CMK (cell line): ENCODE results near the gene ABHD12.

Experiments used
- DNase-seq: peaks from one replicate; pipeline ENCODE4 v3.0.0-alpha.2; 2010; ENCODE audit warnings: low read depth

ABHD12 gene

DNA sequence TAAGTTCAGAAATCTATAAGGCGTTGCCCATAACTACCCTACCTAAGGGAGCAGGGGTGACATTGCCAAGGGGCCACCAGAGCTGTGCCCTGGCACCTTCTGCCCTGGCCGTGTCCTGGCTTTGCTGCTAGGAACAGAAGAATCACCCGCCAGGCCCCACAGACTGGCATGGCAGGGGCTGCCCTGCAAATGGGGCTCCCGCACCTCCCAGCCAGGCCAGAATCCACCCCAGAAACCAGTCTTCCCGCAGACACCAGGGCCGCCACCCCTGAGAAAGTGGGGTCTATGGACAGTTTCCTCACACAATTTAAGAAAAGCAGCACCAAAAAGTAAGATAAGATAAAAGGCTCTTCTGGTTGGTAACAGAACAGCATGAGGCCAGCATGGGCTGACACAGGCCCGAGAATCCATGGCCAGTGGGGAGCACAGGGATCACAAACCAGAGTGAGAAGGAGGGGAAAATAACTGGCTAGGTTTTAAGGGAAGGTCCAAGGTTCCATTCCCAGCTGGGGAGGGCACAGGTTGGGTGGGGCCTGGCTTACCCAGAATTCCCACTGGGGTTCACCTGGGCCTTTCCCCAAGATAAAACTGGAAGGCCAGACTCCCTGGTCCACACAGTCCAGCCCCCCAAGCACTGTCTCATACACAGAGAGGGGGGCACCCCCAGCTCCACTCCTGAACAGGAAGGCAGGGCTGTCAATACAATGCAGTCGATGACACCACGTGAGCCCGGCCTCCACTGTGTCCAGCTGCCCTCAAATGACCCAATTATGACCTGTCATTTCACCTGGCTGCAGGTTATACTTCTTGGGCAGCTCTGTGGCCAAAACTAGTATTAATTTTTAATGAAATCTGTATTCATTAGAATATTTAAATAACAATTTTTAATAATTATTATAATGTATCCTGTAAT, 83.4 kb downstream of the ABHD12 start:
- DNase-seq: no peak

DNA sequence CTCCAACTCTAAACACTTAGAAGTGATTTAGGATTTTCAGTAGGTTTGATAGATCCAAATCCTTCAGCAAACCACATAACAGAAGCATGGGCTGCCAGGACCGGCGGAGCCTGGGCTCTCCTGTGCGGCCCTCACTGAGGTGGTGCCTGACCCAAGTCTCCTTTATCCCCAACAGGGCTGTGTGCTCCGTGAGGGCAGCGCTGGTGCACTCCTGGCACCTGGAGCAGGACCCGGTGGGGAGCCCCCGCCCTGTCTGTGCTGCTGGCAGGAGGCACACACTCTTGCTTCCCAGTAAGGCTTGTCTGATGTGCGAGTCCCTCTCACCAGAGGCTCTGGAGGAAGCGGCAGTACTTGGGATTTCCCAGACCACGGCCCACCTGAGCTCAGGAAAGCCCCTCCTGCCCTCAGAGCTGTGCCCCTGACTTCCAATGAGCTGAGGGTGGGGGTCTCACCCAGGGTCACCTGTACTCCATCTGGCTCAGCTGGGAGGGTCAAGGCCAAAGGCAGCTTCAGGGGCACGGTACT, 86.5 kb downstream of the ABHD12 start:
- DNase-seq: no peak

DNA sequence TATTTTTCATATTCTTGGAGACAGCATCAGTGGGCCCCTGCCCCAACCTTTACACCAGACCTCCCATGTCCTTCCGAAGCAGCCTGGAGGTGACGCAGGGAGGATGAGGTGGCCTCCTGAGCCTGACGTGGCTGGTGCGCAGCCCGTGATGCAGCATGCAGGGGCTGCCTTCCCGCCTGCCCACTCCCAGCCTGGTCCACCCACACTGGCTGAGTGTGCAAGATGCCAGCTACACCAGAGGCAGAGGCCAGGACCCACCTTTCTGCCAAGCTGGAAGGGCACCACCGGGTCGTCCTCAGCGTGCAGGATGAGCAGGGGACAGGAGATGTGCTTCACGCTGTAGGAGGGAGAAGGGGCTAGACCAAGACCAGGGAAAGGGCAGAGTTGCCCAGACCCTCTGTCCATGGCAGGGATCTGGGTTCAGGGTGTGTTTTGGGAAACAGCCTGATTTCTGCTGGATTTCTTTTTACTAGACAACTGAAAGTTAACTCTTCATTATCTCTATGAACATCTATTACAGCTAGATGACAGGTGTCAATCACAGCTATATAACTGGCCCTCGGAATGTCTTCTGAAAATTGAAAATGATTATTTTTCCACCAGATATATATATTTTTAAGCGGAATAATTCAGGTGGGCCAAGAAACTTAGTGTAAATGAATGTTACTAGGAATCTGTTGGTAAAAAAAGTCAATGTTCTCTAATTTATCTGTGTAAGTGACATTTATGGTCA, 87.2 kb downstream of the ABHD12 start:
- no peak for DNase-seq

DNA sequence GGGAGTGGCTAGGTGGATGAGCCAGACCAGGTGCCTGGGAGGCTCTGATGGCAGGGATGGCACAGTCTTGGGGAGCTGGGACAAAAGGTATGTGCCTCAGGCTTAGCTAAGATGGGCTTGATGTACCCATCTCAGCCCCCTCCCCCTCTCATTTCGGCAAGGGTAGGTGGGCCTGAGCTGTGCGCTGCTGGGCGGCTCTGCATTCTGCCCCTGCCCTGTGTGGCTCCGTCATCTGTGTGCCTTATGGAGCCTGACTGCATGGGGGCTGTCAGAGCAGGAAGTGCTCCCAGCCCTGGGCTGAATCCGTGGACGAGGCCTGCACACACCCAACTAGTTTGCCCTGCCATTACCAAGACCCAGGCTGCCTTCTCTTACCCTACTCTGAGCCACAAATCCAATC, 88.0 kb downstream of the ABHD12 start:
- DNase-seq: no peak

DNA sequence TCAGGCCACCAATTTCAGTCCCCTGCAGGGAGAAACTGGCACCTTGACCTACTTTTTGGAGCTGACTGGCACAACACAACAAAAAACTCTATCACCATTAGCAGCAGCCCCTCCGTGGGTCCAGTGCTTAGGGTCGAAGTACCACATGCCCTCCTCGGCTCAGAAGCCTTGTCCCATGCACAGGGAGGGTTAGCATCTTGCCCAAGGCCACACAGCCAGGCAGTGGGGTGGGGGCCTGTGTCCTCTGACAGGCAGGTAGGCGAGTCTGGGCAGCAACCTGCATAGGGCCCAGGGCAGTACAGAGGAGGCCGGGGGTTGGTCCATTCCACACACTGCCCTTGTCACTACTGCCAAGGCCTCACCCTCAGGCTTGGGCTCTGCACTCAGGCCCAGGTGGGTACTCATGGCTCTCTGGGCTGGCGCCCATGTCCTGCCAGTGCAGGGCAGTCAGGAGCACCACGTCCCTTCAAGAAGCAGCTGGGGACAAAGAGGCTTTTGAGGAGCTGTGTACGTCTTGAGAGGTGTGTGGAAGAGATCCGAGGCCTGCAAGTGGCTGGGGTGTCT, 89.2 kb downstream of the ABHD12 start:
- no peak for DNase-seq

DNA sequence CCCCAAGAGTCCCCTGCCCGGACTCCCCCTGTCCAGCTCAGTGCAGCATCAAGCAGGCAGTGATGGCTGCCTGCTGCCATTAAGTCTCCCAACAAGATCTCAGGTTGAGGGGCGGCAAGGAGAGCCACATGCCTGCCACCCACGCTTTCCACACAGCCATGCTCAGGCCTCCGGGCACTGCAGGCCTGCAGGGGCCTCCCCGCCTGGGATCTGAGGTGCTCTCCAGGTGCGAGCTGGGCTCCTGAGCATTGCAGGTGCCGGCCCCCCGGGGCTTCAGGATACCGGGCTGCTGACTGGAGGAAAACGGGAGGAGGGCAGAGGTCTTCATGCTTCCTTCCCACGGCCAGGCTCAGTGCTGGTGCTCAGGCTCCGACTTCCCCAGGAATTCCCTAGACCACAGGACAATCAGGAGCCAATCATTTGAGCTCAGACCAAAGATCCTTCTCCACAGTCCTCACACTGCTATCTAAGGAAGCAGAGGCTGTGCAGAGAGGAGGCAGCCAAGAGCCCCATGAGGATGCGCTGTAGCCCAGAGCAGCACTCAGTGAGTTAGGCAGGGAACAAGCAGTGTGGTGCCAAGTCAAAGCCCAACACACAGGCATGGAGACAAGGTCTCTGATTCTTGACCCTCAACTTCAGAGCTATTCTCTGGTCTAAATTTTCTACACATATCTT, 90.0 kb downstream of the ABHD12 start:
- no peak for DNase-seq

DNA sequence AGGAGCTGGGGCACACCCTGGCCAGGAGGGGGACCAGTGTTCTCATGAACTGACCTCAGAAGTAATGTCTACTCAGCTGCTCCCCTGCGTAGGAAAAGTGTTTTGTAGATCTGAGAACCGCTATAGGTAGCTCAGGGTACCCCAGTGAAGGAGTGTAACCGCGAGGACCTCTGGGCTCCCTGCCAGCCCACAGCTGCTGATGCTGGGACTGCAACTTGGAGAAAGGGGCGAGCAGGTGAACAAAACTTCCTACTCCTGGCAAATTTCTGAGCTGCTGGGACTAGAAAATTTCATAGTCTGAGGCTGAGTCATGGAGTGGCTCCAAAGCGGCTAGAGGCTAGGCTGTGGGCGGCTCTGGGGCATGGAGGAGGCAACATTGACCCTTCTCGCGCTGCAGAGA, 90.8 kb downstream of the ABHD12 start:
- DNase-seq: no peak

DNA sequence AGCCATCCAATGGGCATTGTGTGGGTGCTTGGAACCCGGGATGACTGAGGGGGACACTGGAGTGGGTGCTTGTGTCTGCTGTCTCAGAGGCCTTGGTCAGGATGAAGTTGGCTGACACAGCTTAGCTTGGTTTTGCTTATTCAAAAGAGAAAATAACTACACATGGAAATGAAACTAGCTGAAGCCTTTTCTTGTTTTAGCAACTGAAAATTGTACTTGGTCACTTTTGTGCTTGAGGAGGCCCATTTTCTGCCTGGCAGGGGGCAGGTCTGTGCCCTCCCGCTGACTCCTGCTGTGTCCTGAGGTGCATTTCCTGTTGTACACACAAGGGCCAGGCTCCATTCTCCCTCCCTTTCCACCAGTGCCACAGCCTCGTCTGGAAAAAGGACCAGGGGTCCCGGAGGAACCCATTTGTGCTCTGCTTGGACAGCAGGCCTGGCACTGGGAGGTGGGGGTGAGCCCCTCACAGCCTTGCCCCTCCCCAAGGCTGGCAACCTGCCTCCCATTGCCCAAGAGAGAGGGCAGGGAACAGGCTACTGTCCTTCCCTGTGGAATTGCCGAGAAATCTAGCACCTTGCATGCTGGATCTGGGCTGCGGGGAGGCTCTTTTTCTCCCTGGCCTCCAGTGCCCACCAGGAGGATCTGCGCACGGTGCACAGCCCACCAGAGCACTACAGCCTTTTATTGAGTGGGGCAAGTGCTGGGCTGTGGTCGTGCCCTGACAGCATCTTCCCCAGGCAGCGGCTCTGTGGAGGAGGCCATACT, 93.3 kb downstream of the ABHD12 start:
- DNase-seq: no peak

DNA sequence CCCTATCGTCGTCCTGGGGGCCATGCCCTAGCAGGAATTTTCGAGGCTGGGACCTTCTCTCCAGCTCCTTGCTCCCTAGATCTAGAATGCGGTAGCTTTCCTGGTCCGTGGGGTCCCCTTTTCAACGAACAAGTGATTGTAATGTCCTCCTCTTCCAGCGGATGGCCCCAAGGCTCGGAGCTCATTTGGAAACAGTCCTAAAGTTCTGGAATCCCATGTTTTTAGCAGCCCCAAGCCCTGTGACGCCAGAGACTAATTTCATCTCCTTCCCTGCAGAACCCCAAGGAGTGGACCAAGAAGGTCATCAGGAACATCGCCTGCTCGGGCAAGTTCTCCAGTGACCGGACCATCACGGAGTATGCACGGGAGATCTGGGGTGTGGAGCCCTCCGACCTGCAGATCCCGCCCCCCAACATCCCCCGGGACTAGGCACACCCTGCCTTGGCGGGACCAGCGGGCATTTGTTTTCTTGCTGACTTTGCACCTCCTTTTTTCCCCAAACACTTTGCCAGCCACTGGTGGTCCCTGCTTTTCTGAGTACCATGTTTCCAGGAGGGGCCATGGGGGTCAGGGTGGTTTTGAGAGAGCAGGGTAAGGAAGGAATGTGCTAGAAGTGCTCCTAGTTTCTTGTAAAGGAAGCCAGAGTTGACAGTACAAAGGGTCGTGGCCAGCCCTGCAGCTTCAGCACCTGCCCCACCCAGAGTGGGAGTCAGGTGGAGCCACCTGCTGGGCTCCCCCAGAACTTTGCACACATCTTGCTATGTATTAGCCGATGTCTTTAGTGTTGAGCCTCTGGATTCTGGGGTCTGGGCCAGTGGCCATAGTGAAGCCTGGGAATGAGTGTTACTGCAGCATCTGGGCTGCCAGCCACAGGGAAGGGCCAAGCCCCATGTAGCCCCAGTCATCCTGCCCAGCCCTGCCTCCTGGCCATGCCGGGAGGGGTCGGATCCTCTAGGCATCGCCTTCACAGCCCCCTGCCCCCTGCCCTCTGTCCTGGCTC, 94.2 kb downstream of the ABHD12 start:
- DNase-seq: no peak

DNA sequence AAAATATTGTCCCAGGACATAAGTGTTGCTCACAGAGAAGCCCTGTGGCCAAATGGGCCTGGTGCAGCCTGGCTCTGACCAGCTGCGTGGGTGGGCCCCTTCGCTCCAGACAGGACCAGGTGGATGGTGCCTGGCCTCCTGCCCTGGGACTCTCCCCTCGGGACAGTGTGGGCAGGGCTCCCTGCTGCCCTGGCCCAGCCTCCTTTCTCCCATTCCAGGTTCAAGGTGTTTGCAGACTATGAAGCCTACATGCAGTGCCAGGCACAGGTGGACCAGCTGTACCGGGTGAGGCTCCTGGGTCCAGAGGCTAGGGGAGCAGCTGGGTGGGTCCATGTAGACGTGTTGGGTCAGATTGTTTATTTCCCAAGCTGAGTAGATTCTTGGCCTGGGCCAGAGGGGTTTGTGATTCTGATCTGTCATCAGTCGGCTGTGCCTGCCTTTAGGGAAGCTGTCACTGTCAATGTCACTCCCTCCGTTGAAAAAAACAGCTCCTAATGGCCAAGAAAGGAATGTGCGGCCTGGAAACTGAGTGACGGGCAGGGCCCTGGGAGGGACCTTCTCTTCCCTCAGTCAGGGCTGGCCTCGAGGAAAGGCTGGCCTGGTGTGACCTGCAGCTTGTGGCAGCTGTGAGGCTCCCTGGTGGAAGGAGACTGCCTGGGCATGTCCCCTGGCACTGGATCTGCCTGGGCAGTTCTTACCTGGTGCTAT, 95.1 kb downstream of the ABHD12 start:
- DNase-seq: no peak

DNA sequence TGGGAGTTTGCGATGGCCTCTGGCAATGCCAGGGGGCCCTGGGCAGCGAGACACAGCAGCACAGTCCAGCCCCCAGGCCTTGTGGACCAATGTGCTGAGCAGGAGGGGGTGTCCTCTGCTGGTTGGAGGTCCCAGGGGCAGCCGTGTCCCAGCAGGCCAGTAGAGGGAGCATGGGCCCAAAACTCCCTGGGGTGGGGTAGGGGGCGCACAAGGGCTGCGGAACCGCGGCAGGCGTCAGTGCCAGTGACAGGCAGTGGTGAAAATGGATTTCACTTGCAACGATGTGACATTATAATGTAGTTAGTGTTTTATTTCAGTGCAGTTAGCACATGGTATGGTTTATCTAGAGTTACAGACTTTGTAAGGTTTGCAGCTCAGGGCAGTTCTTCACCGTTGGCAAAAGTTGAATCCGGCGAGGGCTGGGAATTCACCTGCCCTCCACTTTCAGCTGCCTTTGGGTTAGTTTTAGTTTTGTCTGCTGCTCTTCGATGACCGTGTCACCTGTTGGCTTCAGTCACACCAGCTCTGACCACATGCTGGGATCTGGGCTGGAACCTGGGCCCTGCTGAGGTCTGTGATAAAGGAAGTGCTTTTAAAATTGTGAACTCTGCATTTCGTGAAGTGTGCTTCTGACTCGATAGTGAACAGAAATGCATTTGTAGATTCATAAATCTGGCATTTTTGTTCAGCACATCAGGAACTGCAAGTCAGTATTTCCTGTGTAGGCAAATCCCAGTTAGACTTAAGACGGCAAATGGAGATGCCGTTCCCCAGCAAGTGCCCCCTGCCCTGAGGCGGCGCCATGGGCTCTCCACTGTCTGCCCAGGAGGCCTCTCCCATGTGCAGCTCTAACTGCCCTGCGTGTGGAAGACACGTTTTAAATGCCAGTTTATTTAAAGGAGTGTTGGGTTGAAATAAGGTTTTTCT, 95.9 kb downstream of the ABHD12 start:
- peak; percentile 25 for DNase-seq

DNA sequence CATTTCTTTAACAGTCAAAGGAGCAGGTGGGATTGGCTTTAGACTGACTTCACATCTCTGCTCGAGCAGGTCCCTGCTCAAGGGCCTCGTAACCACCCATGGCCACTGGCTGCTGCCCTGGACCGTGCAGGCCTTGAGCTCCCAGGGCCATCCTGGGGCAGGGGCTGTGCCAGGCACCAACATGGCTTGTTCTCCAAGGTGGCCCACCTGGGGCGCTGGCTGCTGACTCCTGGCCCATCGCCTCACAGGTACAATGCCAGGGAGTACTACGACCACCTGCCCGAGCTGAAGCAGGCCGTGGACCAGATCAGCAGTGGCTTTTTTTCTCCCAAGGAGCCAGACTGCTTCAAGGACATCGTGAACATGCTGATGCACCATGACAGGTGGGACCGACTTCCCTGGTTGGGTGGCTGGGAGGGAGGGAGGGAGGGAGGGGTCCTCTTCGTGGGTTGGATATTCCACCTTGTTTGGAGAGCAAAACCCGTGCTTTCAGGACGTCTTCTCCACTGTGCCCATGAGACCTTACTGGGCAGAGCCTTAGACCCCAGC, 96.7 kb downstream of the ABHD12 start:
- no peak for DNase-seq

DNA sequence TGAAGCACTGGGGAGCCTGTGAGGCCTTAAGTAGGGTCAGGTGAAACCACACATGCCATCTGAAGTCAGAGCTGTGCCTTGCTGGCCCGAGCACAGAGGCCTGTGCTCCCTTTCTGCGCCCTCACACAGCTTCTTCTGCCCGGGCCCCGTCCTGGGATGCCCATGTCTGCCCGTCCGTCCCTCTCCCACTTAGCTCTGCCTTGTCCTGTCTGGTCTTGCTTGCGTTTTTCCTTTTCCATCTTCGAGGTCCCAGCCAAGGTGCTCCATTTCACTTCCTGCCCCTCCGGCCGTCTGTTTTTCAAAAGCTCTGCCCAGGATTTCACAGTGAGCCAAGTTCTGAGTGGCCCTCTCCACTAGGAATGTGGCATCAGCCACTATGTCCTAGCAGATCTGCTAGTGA, 97.1 kb downstream of the ABHD12 start:
- no peak for DNase-seq

DNA sequence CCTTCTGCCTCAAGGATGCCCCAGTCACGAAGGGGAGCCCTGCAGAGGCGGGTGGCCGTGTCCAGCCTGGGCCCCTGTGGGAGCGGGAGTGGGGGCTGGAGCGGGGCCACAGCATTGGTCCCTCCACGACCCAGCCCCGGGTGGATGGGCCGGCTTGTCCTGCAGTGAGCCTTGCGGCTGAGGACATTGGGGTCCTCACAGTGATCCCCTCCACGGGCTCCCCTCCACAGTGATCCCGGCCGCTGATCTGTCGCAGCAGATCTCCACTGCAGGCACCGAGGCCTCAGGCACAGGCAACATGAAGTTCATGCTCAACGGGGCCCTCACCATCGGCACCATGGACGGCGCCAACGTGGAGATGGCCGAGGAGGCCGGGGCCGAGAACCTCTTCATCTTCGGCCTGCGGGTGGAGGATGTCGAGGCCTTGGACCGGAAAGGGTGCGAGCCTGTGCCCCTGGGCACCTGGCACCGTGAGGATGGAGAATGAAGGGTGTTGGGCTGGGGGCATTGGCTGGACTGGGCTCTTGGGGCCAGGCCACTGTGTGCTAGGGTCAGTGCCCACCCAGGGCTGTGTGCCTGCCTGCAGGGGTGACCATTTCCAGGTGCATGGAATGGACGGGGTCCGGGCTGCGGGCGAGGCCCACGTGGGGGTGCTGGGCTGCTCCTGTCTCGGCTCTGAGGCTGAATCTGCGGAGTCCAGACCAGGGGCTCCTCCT, 98.3 kb downstream of the ABHD12 start:
- DNase-seq: no peak

DNA sequence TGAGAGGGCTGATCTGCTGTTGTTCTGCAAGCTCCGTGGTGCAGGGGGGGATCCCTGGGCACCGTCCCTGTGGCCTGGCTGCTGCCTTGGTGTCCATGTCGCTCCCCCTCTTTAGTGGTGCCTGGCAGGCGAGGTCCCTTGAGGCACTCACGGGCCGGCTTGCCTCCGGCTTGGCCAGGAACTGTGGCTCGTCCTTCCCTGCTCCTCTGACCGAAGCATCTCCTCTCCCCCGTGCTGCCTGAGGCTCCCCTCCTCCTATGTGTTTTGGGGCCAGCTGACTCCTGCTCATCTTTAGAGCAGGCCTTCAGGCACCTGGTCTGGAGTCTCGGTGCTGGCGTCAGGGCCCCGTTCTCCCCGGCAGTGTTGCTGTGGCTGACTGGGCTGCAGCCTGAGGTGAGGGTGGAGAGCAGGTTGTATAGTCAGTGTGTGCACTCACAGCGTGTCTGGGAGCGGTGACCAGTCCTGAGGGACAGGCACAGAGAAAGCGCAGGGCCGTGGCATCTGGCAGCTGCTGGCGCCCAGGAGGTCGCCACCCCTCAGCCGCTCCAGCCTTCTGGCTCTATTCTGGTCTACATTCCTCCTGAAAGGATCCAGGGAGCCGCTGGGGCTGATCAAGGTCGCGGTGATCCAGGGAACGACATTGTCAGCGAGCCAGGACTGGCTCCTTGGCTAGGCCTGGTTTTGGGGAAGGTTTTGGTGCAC, 99.1 kb downstream of the ABHD12 start:
- no peak for DNase-seq

DNA sequence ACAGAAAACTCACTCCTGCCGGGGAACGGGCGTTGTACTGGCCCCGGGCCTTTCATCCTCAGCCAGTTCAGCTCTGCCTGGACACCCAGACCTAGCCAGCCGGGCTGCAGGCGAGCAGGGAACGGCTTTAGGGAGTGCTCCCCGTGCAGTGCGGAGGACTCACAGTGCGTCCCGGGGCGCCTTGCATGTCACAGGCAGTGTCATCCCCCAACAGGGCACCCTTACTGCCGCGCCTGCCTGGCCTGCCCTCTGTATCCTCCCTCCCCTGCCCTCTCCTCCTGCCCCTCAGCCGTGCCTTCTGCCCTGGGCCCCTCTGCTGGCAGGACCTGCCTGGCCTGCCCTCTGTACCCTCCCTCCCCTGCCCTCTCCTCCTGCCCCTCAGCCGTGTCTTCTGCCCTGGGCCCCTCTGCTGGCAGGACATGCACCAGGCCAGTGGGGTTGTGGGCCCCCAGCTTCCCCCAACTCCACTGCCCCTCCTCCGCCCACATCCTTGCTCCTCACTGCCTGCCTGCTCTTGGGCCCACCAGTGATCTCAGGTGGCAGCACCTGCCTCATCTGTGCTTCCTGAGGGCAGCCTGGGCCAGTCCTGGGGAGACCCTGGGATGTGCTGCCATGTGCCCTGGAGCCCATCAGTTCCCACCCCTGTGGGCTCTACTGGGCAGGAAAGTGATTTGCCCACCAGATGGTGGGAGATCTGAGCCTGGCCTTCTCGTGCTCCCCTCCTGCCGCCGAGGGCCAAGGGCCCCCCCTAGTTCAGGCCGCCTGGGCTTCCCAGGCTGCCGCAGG, 99.8 kb downstream of the ABHD12 start:
- DNase-seq: no peak
